ENCODE measurements around the gene ARHGEF28.

Gene ARHGEF28

DNA sequence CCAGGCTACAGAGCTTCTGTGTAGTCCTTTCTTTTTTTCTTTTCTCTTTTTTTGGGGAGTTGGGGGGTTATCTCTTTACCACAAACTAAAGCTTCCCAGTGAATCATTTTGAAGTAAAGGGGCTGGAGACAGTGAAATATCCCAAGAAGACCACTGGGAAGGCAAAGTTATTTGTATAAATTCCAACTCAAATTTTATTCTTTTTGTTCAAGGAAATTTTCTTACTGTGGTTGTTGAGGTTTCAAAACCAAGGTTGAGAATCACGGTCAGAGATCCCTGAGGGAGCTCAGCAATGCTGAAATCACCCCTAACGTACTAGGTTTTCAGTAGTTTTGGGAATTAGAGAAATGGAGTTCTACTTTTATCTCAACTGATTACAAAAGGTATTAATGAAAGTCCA lies 175.7 kb downstream of the ARHGEF28 start:
- H3K27ac ChIP-seq (ENCODE audit: low read length), result no peak overlapping the region
- no peaks in the 10 kb centered on the region for H3K79me2 ChIP-seq (ENCODE audit: low read length)
- H3K9ac ChIP-seq (ENCODE audit: low read length), result no peak overlapping the region
- no peak for DNase-seq
- no peaks in the 10 kb centered on the region for H3K36me3 ChIP-seq (replicated peaks; ENCODE audit: insufficient read depth, low read length)
- H2AFZ ChIP-seq (ENCODE audit: low read length), result no peak overlapping the region
- TF ChIP-seq CTCF (IDR thresholded peaks at IDR 0.05; ENCODE audit: low read length), result no peak
- no peak for TF ChIP-seq EZH2 (optimal IDR thresholded peaks at IDR 0.05; ENCODE audit: low read depth, low read length)
- H3K9me2 ChIP-seq (replicated peaks; ENCODE audit: insufficient read depth, low read length), result no peaks in the 10 kb centered on the region
- no peaks in the 10 kb centered on the region for H3F3A ChIP-seq (ENCODE audit: insufficient read depth, low read length)
- H3K4me3 ChIP-seq (ENCODE audit: low read length), result no peak overlapping the region
- H4K20me1 ChIP-seq (ENCODE audit: insufficient read depth, low read length), result no peaks in the 10 kb centered on the region
- H3K4me1 ChIP-seq (ENCODE audit: low read length), result no peaks in the 10 kb centered on the region
- no peaks in the 10 kb centered on the region for H3K9me3 ChIP-seq (replicated peaks; ENCODE audit: insufficient read depth, low read length)
- no peaks in the 10 kb centered on the region for H3K27me3 ChIP-seq (replicated peaks; ENCODE audit: insufficient read depth, low read length)
- H3K4me2 ChIP-seq (ENCODE audit: low read depth, low read length), result no peak overlapping the region

DNA sequence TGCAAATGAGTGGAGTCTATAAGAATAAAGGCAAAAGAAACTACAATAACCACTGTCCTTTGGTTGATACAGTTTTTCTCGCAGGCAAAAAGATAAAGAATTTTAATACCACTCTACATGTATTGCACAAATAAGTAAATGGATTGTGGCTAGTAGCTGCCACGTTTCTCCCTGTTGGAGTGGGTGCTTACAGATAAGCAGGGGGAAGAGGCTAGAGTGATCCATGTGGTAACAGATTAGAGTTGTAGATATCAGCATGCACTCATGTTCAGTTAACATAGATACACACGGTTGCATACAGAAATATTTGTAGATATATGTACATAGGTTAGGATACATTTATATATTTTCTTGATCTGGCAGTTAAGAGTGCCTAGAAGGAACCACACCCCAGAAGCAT lies 179.5 kb downstream of the ARHGEF28 start:
- Histone ChIP-seq H3K4me2 (ENCODE audit: low read depth, low read length) (no peak overlapping the region), H4K20me1 (ENCODE audit: insufficient read depth, low read length) (no peaks in the 10 kb centered on the region), H3K9ac (ENCODE audit: low read length) (no peak overlapping the region), H3K27ac (ENCODE audit: low read length) (no peak overlapping the region), H2AFZ (ENCODE audit: low read length) (no peak overlapping the region), H3K27me3 (replicated peaks; ENCODE audit: insufficient read depth, low read length) (no peaks in the 10 kb centered on the region), H3K36me3 (replicated peaks; ENCODE audit: insufficient read depth, low read length) (no peaks in the 10 kb centered on the region), H3K79me2 (ENCODE audit: low read length) (no peaks in the 10 kb centered on the region), H3K4me1 (ENCODE audit: low read length) (no peaks in the 10 kb centered on the region), H3K4me3 (ENCODE audit: low read length) (no peak overlapping the region), H3K9me3 (replicated peaks; ENCODE audit: insufficient read depth, low read length) (no peaks in the 10 kb centered on the region), H3F3A (ENCODE audit: insufficient read depth, low read length) (no peaks in the 10 kb centered on the region), H3K9me2 (replicated peaks; ENCODE audit: insufficient read depth, low read length) (no peaks in the 10 kb centered on the region)
- DNase-seq, result no peak
- no peak for TF ChIP-seq EZH2phosphoT487 (IDR thresholded peaks at IDR 0.05; ENCODE audit: low read length)
- TF ChIP-seq EZH2 (optimal IDR thresholded peaks at IDR 0.05; ENCODE audit: low read depth, low read length), result no peak
- TF ChIP-seq CTCF (IDR thresholded peaks at IDR 0.05; ENCODE audit: low read length), result no peak

- H3K79me2 ChIP-seq (ENCODE audit: low read length), result no peaks in the 10 kb centered on the region
- no peaks in the 10 kb centered on the region for H3K4me1 ChIP-seq (ENCODE audit: low read length)
- no peaks in the 10 kb centered on the region for H4K20me1 ChIP-seq (ENCODE audit: insufficient read depth, low read length)
- H2AFZ ChIP-seq (ENCODE audit: low read length), result no peak overlapping the region
- no peak overlapping the region for H3K9ac ChIP-seq (ENCODE audit: low read length)
- no peaks in the 10 kb centered on the region for H3K27me3 ChIP-seq (replicated peaks; ENCODE audit: insufficient read depth, low read length)
- H3F3A ChIP-seq (ENCODE audit: insufficient read depth, low read length), result no peaks in the 10 kb centered on the region
- TF ChIP-seq EZH2 (optimal IDR thresholded peaks at IDR 0.05; ENCODE audit: low read depth, low read length), result no peak
- no peak for TF ChIP-seq EZH2phosphoT487 (IDR thresholded peaks at IDR 0.05; ENCODE audit: low read length)
- TF ChIP-seq CTCF (IDR thresholded peaks at IDR 0.05; ENCODE audit: low read length), result no peak
- H3K4me3 ChIP-seq (ENCODE audit: low read length), result no peak overlapping the region
- no peak overlapping the region for H3K27ac ChIP-seq (ENCODE audit: low read length)
- DNase-seq, result no peak
- no peak overlapping the region for H3K4me2 ChIP-seq (ENCODE audit: low read depth, low read length)
- H3K9me3 ChIP-seq (replicated peaks; ENCODE audit: insufficient read depth, low read length), result no peaks in the 10 kb centered on the region
- H3K36me3 ChIP-seq (replicated peaks; ENCODE audit: insufficient read depth, low read length), result no peaks in the 10 kb centered on the region
- no peaks in the 10 kb centered on the region for H3K9me2 ChIP-seq (replicated peaks; ENCODE audit: insufficient read depth, low read length)
These were observed 182.9 kb downstream of the ARHGEF28 start for GRCh38 chr5:73808911-73809310.
